Activated naive CD4-positive, alpha-beta T cell (primary cell): ENCODE results near the gene GLCE.
"Not testable (repeated sequence)": the region's sequence is repeated elsewhere in the genome, so short reads cannot be mapped to it uniquely, and the experiment has no call there.

Experiments
- DNase-seq, 4 experiments: peaks; one replicate each; lab custom pipeline; 2025; lab: John Stamatoyannopoulos, UW

Gene GLCE

DNA sequence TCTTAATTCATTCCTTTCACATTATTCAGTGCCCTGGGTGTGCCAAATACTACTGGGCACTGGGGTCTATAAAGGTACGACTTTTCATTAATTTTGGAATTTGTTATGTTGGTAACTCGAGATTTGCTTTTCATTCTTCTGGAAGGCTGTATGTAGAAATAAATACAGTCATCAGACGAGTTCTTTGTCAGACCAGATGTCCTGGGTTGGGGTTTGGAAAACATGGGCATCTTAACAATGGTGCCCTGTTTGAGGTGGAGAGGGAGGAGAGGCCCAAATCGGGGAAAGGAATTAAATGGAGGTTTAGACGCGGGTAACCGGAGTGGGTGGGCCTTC lies 662 bp upstream of the GLCE start:
- no peak for DNase-seq

DNA sequence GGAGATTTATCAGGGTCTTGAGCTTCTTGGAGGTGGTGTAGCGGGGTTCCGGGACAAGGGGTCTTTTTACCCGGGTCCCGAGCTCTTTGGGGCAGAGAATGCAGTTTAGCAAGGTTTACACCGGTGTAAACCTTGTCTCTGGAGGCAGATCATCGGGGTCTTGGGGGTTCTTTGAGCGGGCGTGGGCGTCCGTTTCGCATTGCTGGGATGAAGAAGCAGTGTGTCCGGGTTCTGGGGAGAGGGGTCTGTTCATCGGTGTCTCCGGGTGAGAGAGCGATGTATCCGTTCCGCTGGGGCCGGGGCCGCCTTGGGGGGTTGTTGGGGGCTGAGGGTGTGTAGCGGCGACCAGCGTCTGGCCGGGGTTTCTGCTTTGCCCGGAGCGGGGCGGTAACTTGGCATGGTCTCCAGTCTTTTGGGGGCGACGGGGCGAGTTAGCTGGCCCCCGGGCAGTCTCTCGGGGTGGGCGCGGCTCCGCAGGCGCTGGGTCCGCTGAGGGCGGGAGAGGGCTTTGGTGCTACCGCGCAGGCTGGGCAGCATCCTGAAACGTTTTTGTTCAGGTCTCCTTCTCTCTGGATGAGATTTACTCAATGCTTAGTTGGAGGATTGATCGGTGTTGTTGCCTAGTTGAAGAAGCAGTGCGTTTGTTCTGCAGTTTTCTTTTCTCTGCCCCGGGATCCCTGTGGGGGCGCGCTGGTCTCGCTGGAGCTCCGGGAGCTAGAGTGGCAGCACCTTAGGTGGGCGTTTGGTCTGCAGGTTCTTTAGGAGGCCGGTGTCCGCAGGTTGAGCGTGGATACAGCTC lies 843 bp downstream of the GLCE start:
- no peak for DNase-seq

- DNase-seq, result no peak
Measured at GRCh38 chr15:69161878-69162213, 1.4 kb downstream of the GLCE start.

GRCh38 chr15:69163141-69163669 lies 2.8 kb downstream of the GLCE start:
- no peak for DNase-seq

DNA sequence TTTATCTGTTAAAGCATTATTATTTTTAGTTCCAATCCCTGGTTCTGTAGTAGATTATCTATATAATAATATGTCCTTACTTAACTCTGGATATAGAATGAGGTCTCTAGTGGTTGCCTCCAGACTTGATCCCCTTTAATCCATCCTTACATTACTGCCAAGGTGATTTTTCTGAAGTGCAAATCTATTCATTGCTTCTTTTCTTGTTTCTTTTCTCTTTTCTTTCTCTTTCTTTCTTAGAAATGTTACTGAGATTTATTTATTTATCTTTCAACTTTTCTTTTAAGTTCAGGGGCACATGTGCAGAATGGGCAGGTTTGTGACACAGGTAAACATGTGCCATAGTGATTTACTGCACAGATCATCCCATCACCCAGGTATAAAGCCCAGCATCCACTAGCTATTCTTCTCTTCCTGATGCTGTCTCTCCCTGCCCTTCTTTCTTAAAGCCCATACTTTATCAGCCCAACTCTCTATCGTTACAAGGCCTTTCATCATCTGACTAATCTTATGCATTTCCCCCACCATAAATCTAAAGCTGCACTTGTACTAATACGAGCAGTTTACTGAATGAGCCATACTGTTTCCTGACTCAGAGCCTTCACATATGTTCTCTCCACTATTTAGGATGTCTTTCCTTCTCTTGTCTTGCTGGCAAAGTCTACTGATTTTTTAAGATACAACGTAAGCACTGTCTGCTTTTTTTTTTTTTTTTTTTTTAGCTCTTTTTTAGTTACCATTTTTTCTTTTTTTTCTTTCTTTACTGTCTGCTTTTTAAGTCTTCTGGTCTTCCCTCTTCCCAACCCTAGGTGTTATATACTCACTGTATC lies 4.6 kb downstream of the GLCE start:
- no peak for DNase-seq

GRCh38 chr15:69165637-69166025 lies 5.2 kb downstream of the GLCE start:
- no peak for DNase-seq

DNA sequence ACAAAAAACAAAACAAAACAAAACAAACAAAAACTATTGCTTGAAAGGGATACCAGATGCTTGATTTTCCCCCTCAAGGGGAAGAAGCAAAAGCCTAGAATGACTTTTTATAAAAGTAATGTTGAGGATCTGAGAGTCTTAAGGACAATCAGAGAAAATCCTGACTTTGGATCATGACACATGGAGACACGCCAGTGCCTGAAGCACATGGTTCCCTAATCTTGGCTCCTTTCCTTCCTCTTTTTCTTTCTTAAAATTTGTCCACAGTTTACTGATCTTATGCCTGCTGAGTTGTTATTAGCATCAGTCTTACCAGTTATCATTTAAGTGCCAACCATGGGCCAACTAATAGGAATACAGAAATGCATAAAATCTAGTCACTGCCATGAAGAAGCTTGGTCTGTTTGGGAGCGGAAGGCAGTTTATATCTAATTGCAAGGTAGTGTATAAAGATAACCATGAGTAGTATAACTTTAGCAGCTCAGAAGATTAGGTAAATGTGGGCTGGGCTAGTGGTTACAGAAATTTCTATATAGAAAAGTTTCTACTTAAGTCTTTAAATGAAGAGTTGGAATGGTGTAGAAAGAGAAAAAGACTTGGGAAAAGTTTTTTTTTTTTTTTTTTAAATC lies 6.9 kb downstream of the GLCE start:
- no peak for DNase-seq

GRCh38 chr15:69168361-69168760 lies 7.9 kb downstream of the GLCE start:
- DNase-seq, result not testable (repeated sequence)

GRCh38 chr15:69169540-69169939 lies 9.1 kb downstream of the GLCE start:
- DNase-seq, result not testable (repeated sequence)

- no peak for DNase-seq
Measured at GRCh38 chr15:69170597-69170996, 10.2 kb downstream of the GLCE start.

DNA sequence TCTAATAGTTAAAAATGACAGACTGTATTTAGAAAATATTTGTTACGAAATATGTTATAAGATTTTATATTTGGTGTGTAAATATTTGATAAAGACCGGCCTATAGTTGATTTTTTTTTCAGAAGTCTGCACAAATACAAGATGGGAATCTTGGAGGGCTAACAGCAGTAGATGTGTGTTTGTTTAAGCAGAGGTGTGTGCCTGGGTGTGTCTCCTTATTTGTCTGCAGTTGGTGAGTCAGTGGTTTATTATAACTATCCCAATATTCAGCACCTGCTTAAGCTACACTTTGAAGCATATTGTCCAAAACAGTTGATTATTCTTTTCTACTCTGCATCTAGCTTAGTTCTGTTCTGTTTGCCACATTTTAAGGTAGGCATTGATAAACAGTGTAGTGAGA lies 12.4 kb downstream of the GLCE start:
- DNase-seq, result no peak

DNA sequence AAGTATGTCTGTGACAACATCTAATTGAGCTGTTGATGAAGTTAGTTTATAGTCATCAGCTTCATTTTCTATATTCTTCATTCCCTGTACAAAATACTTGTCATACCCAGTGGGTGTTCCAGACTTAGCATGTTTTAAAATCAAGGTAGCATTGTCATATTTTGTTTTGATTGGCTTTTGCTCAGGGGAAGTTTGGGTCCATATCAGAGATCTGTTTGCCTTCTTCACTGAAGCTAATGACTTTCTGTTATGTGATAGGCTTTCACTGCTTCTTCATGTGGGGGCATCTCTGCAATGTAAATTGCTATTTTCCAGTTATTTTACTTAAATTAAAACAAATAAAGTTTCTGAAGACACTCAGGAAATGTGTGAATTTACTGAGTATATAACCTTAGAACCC lies 15.1 kb downstream of the GLCE start:
- no peak for DNase-seq

GRCh38 chr15:69181424-69181823 lies 21.0 kb downstream of the GLCE start:
- no peak for DNase-seq

- no peak for DNase-seq
Measured at GRCh38 chr15:69185216-69185615, 24.8 kb downstream of the GLCE start.

- no peak for DNase-seq
Measured at GRCh38 chr15:69185706-69186105, 25.3 kb downstream of the GLCE start.

DNA sequence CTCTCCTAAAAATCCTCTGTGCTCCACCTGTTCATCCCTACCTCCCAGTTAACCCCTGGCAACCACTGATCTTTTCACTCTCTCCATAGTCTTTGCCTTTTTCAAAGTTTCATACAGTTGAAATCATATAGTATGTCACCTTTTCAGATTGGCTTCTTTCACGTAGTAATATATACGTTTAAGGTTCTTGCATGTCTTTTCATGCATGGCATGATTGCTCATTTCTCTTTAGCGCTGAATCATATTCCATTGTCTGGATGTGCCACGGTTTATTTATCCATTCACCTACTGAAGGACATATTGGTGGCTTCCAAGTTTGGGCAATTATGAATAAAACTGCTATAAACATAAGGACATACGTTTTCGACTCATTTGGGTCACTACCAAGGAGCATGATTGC lies 28.7 kb downstream of the GLCE start:
- DNase-seq, result no peak

DNA sequence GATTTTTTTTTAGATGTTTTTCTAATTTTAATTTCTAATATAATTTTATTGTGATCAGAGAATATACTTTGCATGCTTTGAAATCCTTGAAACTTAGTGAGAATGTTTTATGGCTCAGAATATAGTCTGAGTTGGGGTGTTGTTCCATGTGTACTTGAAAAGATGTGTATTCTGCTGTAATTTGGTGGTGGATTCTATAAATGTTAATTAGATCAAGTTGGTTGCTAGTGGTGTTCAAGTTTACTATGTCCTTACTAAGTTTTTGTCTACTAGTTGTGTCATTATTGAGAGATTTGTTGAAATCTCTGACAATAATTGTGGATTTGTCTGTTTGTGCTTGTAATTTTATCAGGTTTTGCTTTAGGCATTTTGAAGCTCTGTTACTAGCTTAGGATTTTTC lies 29.7 kb downstream of the GLCE start:
- no peak for DNase-seq

DNA sequence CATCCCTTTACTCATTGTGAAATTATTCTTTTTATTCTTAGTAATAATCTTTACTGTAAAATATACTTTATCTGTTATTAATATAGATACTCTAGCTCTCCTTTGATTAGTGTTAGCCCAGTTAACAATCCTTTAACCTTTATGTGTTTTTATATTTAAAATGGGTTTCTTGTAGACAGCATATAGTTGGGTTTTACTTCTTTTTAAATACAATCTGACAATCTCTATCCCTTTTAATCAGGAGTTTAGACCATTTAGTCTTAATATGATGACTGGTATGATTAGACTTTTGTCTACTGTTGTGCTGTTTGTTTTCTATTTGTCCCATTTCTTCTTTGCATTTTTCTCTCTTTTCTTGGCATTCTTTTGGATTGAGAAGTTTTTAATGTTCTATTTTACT lies 30.1 kb downstream of the GLCE start:
- DNase-seq, result no peak

DNA sequence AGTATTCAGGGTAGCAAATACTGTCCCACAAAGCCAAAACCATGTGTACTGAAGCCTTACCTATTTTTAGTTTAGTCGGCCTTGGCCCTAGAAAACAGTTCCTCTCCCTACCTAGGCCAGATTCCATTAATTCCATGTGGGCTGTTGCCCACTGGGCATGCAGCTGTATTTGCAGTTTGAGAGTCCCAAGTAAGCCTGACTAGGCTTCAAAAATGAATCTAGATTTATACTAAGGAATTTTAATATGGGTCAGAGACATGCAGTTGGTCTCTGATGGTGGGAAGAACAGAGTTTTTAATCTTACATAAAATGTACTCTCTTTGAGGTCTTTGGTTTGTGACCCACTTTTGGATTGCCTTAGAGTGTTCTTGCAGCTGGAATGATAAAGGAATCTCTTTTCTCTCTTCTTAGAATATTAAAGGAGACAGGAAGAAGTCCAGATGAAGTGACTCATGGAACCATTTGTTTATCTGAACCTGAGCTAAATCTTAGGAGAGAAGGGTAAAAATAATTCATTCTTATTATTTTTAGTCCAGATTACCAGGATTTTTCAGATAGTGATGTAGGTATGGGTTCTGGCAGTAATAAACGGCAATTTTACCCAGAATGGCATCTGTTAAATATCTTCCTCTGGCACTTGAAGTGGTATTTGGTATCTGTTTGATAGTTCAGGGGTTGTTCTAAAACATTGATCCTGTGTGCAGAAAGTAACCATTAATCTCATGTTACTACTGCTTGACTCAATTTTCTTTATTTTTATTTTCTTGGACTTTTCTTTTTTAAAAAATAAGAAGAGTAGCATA lies 33.8 kb downstream of the GLCE start:
- DNase-seq, result no peak

GRCh38 chr15:69194854-69195253 lies 34.4 kb downstream of the GLCE start:
- no peak for DNase-seq

GRCh38 chr15:69200832-69201745 lies 40.7 kb downstream of the GLCE start:
- DNase-seq, result no peak
